ENCODE results near the gene CERS1. TPM values are rescaled to one million over a fixed set of nuclear protein-coding genes. Genes with fewer than 3 reads are reported as not detected.

Gene CERS1
- polyA plus RNA-seq, 3 donors: not detected

GRCh38 chr19:18878058-18878797 is 17.7 kb downstream of the CERS1 start:
- intact Hi-C loops (cut with micrococcal nuclease): no loop called here
- no peaks in the 10 kb centered on the region for H3K36me3 ChIP-seq (replicated peaks in 1 of 2; ENCODE audit: control insufficient read depth in 1 of 2, insufficient read depth in 2 of 2, low read length in 2 of 2)
- H3K9me3 ChIP-seq (replicated peaks in 1 of 2; ENCODE audit: control insufficient read depth in 1 of 2, insufficient read depth in 1 of 2, low read length in 2 of 2): no peaks in the 10 kb centered on the region
- H3K27me3 Mint-ChIP-seq (ENCODE audit: low read depth in 3 of 3): peaks cover 3 to 4% (median 3%) of the 10 kb centered on the region in 3 donors
- no peak overlapping the region for H3K9ac ChIP-seq (ENCODE audit: insufficient read depth, low read length, poor library complexity, severe bottlenecking)
- H3K4me3 Mint-ChIP-seq: no peak overlapping the region
- no peaks in the 10 kb centered on the region for H3K4me1 ChIP-seq (ENCODE audit: control insufficient read depth in 1 of 2, insufficient read depth in 2 of 2, low read length in 2 of 2)
- 93% methylated on average over 25 of the region's 25 CpGs for WGBS (ENCODE audit: insufficient coverage)
- H4K20me1 ChIP-seq (ENCODE audit: insufficient read depth, low read length): no peaks in the 10 kb centered on the region
- H3K27me3 ChIP-seq (ENCODE audit: control insufficient read depth in 2 of 2, insufficient read depth in 2 of 2, low read length in 2 of 2): no peaks in the 10 kb centered on the region
- no peak for DNase-seq
- H3K36me3 Mint-ChIP-seq: no peaks in the 10 kb centered on the region
- no peaks in the 10 kb centered on the region for H3K79me2 ChIP-seq (ENCODE audit: insufficient read depth, low read length)
- peaks cover 2% of the 10 kb centered on the region for H3K4me1 Mint-ChIP-seq
- no peak overlapping the region for H3K4me3 ChIP-seq (replicated peaks in 1 of 3; ENCODE audit: low read depth in 2 of 3, low read length in 3 of 3)
- no peak overlapping the region for H3K27ac ChIP-seq (ENCODE audit: low read depth in 1 of 2, low read length in 2 of 2)
- H2AFZ ChIP-seq (ENCODE audit: insufficient read depth, low read depth, low read length, poor library complexity, severe bottlenecking): no peak overlapping the region
- no peak for TF ChIP-seq CTCF (IDR thresholded peaks at IDR 0.05)
- H3K27ac Mint-ChIP-seq: peak overlapping the region in 2 of 7 donors; percentile 57 to 73
- H3K9me3 Mint-ChIP-seq: peaks cover 1 to 8% (median 6%) of the 10 kb centered on the region in 7 donors
- no peak overlapping the region for H3K4me2 ChIP-seq (replicated peaks; ENCODE audit: extremely low read depth, low read length, poor library complexity, severe bottlenecking)

GRCh38 chr19:18876865-18877264 is 19.1 kb downstream of the CERS1 start:
- Histone ChIP-seq H3K4me3 (replicated peaks in 1 of 3; ENCODE audit: low read depth in 2 of 3, low read length in 3 of 3) (no peak overlapping the region), H3K36me3 (replicated peaks in 1 of 2; ENCODE audit: control insufficient read depth in 1 of 2, insufficient read depth in 2 of 2, low read length in 2 of 2) (no peaks in the 10 kb centered on the region), H3K27me3 (ENCODE audit: control insufficient read depth in 2 of 2, insufficient read depth in 2 of 2, low read length in 2 of 2) (no peaks in the 10 kb centered on the region), H3K4me2 (replicated peaks; ENCODE audit: extremely low read depth, low read length, poor library complexity, severe bottlenecking) (no peak overlapping the region), H3K27ac (ENCODE audit: low read depth in 1 of 2, low read length in 2 of 2) (no peak overlapping the region), H3K4me1 (ENCODE audit: control insufficient read depth in 1 of 2, insufficient read depth in 2 of 2, low read length in 2 of 2) (no peaks in the 10 kb centered on the region), H2AFZ (ENCODE audit: insufficient read depth, low read depth, low read length, poor library complexity, severe bottlenecking) (no peak overlapping the region), H3K79me2 (ENCODE audit: insufficient read depth, low read length) (no peaks in the 10 kb centered on the region), H4K20me1 (ENCODE audit: insufficient read depth, low read length) (no peaks in the 10 kb centered on the region), H3K9me3 (replicated peaks in 1 of 2; ENCODE audit: control insufficient read depth in 1 of 2, insufficient read depth in 1 of 2, low read length in 2 of 2) (no peaks in the 10 kb centered on the region), H3K9ac (ENCODE audit: insufficient read depth, low read length, poor library complexity, severe bottlenecking) (no peak overlapping the region)
- peaks cover 2% of the 10 kb centered on the region for H3K4me1 Mint-ChIP-seq
- TF ChIP-seq CTCF (IDR thresholded peaks at IDR 0.05): no peak
- H3K27me3 Mint-ChIP-seq (ENCODE audit: low read depth in 3 of 3): peaks cover 3 to 12% (median 5%) of the 10 kb centered on the region in 3 donors
- no peak overlapping the region for H3K27ac Mint-ChIP-seq
- no peak for DNase-seq
- no peaks in the 10 kb centered on the region for H3K36me3 Mint-ChIP-seq
- peaks cover 1 to 8% (median 6%) of the 10 kb centered on the region in 7 donors for H3K9me3 Mint-ChIP-seq
- H3K4me3 Mint-ChIP-seq: no peak overlapping the region
- over 99% methylated on average over 7 of the region's 7 CpGs for WGBS (ENCODE audit: insufficient coverage)
- intact Hi-C loops (cut with micrococcal nuclease): no loop called here

All from CD14-positive monocyte (primary cell).